GM21528 (cell line): Measurements from ENCODE around the gene PLEKHA6.
"Not testable (repeated sequence)": the region's sequence is repeated elsewhere in the genome, so short reads cannot be mapped to it uniquely, and the experiment has no call there.

Experiments
- ATAC-seq: cut with Tn5 transposase; IDR thresholded peaks from one replicate; pipeline ENCODE4 v1.9.1; 2021; ENCODE audit warnings: mild to moderate bottlenecking, moderate library complexity; ENCODE audit not compliant: unreplicated experiment, low FRiP score

PLEKHA6 gene

GRCh38 chr1:204338997-204339396 lies 20.7 kb downstream of the PLEKHA6 start:
- no peak for ATAC-seq

GRCh38 chr1:204338360-204338759 lies 21.4 kb downstream of the PLEKHA6 start:
- ATAC-seq = no peak

GRCh38 chr1:204337583-204337982 lies 22.1 kb downstream of the PLEKHA6 start:
- ATAC-seq = no peak

- ATAC-seq = no peak
Observed at GRCh38 chr1:204337036-204337429, 22.7 kb downstream of the PLEKHA6 start.

- ATAC-seq = no peak
Observed at GRCh38 chr1:204336421-204337035, 23.2 kb downstream of the PLEKHA6 start.

- no peak for ATAC-seq
Observed at GRCh38 chr1:204335533-204335932, 24.2 kb downstream of the PLEKHA6 start.

GRCh38 chr1:204335085-204335484 lies 24.6 kb downstream of the PLEKHA6 start:
- ATAC-seq = no peak

GRCh38 chr1:204334455-204334854 lies 25.3 kb downstream of the PLEKHA6 start:
- ATAC-seq = no peak

- ATAC-seq = no peak
Observed at GRCh38 chr1:204333427-204333826, 26.3 kb downstream of the PLEKHA6 start.

- no peak for ATAC-seq
Observed at GRCh38 chr1:204331847-204332487, 27.8 kb downstream of the PLEKHA6 start.

GRCh38 chr1:204331275-204331674 lies 28.5 kb downstream of the PLEKHA6 start:
- ATAC-seq = no peak

GRCh38 chr1:204327870-204328269 lies 31.9 kb downstream of the PLEKHA6 start:
- not testable (repeated sequence) for ATAC-seq

- no peak for ATAC-seq
Observed at GRCh38 chr1:204327359-204327758, 32.4 kb downstream of the PLEKHA6 start.

- ATAC-seq = no peak
Observed at GRCh38 chr1:204326771-204327300, 32.9 kb downstream of the PLEKHA6 start.

GRCh38 chr1:204325944-204326343 lies 33.8 kb downstream of the PLEKHA6 start:
- ATAC-seq = no peak

GRCh38 chr1:204323887-204324286 lies 35.8 kb downstream of the PLEKHA6 start:
- no peak for ATAC-seq

GRCh38 chr1:204322339-204322868 lies 37.3 kb downstream of the PLEKHA6 start:
- no peak for ATAC-seq

- ATAC-seq = no peak
Observed at GRCh38 chr1:204321665-204322064, 38.1 kb downstream of the PLEKHA6 start.

GRCh38 chr1:204321051-204321450 lies 38.7 kb downstream of the PLEKHA6 start:
- ATAC-seq = no peak

- no peak for ATAC-seq
Observed at GRCh38 chr1:204320382-204320804, 39.3 kb downstream of the PLEKHA6 start.

- ATAC-seq = no peak
Observed at GRCh38 chr1:204319462-204319861, 40.3 kb downstream of the PLEKHA6 start.

- ATAC-seq = no peak
Observed at GRCh38 chr1:204319027-204319426, 40.7 kb downstream of the PLEKHA6 start.
